ENCODE measurements around the gene AFF2. TPM values are rescaled to one million over a fixed set of nuclear protein-coding genes. Genes with fewer than 3 reads are reported as not detected.

Gene AFF2
- total RNA-seq, 1 donor from 2014 or later, result 0.06 TPM

DNA sequence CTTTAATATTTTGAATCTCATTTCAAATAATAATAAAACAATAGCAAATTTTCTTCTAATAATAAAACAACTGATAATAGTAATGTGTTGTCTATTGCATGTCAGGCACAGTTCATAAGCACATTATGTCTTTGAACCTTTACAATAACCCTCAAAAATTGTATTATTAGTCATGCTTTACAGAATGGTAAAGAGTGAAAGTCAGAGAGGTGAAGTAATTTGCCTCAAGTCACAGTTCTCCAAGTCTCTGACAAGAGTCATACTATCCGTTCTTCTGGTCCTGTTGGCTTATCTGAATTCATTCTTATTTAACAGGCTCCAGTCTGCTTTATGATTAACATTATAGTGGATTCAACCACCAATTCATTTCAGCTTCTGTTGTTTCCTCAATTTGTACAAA is 313.0 kb downstream of the AFF2 start:
- DNase-seq (ENCODE audit: low read depth), result no peak
- no peak for TF ChIP-seq CTCF (conservative IDR thresholded peaks at IDR 0.05; ENCODE audit: low read depth, low read length)
- no peak overlapping the region for H3K4me3 ChIP-seq (ENCODE audit: low read depth, low read length)

DNA sequence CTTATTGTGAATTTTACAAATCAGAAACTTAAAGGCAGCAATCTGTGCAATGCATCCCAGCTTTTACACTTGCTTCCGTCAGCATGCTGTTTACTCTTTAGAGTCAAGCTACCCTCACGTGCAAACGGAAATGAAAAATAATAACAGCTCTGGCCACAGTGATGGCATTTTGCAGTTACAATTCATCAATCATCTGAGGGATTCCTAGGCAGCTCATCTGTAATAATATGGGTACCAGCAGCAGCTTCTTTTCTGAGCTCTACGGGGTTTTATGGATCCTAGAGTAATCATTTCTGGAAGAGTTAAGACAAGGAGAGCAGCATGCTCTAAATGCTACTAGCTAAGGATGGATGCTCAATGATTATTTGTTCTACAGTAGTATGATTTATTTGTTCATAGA is 313.6 kb downstream of the AFF2 start:
- H3K4me3 ChIP-seq (ENCODE audit: low read depth, low read length), result no peak overlapping the region
- no peak for TF ChIP-seq CTCF (conservative IDR thresholded peaks at IDR 0.05; ENCODE audit: low read depth, low read length)
- no peak for DNase-seq (ENCODE audit: low read depth)

DNA sequence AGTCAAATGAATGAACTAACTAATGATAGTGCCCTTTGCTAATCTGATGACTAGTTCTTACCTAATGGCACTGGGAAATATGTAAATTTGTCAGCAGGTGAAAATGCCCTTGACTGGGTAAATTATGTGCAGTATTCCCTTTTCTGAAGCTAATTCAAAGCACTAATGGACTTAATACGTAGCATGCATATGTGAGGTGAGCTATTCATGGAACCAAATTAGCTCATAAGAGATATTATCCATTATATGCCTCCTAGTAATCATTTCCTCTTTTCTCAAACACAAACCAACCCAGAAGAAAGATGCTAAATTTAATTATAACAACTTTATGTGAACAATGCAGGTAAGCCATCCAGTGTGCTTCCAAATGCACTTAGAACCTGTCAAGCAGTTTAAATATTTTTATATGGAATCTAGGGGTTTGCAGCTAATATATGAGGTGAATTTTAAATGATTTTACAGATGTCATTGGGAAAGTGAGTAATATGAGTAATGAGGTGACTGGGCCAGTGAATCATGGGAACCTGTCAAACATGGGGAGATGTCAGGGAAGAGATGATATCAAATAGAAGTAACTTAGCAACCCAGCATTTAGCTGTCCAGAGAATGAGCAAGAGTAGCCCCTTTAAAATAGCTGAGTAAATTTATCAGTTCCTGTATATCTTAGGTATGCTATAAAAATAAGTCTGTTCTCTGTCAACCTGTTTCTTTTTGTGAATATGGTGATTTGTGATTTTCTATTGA is 315.0 kb downstream of the AFF2 start:
- DNase-seq (ENCODE audit: low read depth), result no peak
- no peak overlapping the region for H3K4me3 ChIP-seq (ENCODE audit: low read depth, low read length)
- TF ChIP-seq CTCF (conservative IDR thresholded peaks at IDR 0.05; ENCODE audit: low read depth, low read length), result no peak

GRCh38 chrX:148823986-148824385 is 323.6 kb downstream of the AFF2 start:
- no peak overlapping the region for H3K4me3 ChIP-seq (ENCODE audit: low read depth, low read length)
- no peak for TF ChIP-seq CTCF (conservative IDR thresholded peaks at IDR 0.05; ENCODE audit: low read depth, low read length)
- no peak for DNase-seq (ENCODE audit: low read depth)

DNA sequence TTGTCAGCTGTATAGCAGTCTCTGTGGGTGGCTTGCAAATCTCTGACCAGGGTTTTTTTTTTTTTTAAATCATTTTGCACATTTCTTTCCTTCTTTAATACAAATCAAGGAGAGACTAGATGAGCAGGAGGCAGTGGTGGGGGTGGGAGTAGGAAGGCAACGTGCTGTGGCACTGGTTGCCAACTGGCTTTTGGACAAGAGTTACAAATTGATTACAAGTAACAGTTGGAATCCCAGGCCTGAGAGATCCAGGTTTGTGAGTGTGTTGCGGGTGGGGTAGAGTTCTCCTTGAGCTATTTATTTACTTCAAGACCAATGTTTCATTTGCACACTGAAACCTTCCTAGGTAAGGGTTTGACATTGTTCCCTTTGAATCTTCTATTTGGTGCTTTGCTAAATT is 325.3 kb downstream of the AFF2 start:
- no peak for TF ChIP-seq CTCF (conservative IDR thresholded peaks at IDR 0.05; ENCODE audit: low read depth, low read length)
- DNase-seq (ENCODE audit: low read depth), result no peak
- H3K4me3 ChIP-seq (ENCODE audit: low read depth, low read length), result no peak overlapping the region

DNA sequence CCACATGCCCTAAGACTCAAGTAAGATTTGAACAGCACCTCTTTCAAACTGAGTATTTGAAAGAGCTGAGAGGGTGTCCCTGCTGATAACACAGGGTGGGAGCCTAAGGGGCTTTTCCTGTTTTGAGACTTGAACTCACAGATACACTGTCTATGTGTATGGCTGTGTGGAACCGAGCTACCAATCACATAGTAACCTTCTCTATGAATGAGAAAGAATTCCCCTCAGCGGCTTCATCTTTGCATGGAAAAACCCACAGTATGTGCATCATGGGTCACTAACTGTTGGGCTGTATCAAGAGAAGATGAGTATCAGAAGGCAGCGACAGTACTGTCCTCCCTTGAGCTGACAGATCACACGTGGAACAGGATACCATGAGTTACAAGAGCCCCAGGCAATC is 336.3 kb downstream of the AFF2 start:
- H3K4me3 ChIP-seq (ENCODE audit: low read depth, low read length), result no peak overlapping the region
- no peak for TF ChIP-seq CTCF (conservative IDR thresholded peaks at IDR 0.05; ENCODE audit: low read depth, low read length)
- DNase-seq (ENCODE audit: low read depth), result no peak

DNA sequence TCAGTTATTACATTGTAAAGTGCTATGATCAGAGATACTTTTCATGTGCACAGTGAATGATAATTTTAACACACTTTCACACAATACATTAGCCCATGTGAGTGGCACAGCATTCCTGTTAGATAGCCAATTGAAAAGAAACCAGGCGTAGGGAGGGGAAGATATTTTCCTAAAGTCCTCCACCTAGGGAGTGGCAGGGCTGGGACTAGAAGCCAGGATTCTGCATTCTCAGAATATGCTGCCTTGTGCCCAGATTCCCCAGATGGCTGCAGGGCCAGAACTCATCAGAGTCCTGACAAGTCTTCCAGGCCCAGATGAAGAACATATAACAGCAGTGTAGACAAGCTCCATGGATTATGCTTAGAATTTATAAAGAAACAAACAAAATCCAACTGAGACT is 350.2 kb downstream of the AFF2 start:
- no peak overlapping the region for H3K4me3 ChIP-seq (ENCODE audit: low read depth, low read length)
- no peak for DNase-seq (ENCODE audit: low read depth)
- no peak for TF ChIP-seq CTCF (conservative IDR thresholded peaks at IDR 0.05; ENCODE audit: low read depth, low read length)

All from epithelial cell of proximal tubule (primary cell).